ENCODE data around the gene COL5A1.

COL5A1 gene

DNA sequence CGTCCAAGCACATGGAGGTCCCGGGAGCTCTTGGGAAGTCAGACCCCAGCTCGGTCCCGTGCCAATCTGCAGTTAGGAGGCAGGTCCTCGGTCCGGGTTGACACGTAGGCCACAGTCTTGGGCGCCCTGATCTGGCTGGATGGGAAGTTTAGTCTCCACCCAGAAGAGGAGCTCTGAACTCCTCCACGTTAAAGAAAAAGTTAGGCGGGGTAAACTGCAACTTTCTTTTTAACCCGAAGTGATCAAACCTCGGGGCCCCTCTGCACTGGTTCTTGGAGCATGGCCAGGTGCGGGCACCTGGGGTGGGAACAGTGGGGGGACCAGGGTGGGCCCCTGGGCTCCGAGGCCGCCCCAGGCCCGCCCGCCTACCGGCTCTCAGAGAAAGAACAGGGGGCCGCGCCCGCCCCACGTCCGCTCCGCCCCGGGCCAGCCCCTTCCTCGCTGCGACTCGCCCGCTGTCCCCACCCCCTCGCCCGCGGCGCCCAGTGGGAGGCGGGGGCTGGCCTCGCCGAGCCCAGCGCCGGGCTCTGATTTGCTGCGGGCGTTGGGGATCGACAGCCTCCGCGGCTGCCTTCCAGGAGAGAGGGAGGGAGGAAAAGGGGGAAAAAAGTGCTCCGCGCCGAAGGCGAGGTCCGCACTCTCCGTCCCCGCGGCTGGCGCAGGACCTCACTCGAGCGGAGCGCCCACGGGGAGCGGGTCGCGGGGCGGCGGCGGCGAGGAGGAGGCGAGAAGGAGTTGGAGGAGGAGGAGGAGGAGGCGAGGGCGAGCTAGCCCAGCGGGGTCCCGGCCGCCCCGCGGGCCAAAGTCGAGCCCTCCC, at the start of gene COL5A1:
COL5A1 (plus strand) TSS at position 631 of the 817 bp plus-strand sequence. CDS start 385 bp downstream, outside the sequence.
- DNase-seq (ENCODE audit: extremely low read depth in 1 of 2, low read depth in 1 of 2), result peak in 1 of 2 donors; percentile 24

- DNase-seq (ENCODE audit: extremely low read depth in 1 of 2, low read depth in 1 of 2), result no peak
Observed at GRCh38 chr9:134592018-134592818, 49.4 kb upstream of the COL5A1 start.

GRCh38 chr9:134592819-134593200, 48.8 kb upstream of the COL5A1 start:
- DNase-seq (ENCODE audit: extremely low read depth in 1 of 2, low read depth in 1 of 2), result no peak

GRCh38 chr9:134593286-134594077, 48.1 kb upstream of the COL5A1 start:
- no peak for DNase-seq (ENCODE audit: extremely low read depth in 1 of 2, low read depth in 1 of 2)

DNA sequence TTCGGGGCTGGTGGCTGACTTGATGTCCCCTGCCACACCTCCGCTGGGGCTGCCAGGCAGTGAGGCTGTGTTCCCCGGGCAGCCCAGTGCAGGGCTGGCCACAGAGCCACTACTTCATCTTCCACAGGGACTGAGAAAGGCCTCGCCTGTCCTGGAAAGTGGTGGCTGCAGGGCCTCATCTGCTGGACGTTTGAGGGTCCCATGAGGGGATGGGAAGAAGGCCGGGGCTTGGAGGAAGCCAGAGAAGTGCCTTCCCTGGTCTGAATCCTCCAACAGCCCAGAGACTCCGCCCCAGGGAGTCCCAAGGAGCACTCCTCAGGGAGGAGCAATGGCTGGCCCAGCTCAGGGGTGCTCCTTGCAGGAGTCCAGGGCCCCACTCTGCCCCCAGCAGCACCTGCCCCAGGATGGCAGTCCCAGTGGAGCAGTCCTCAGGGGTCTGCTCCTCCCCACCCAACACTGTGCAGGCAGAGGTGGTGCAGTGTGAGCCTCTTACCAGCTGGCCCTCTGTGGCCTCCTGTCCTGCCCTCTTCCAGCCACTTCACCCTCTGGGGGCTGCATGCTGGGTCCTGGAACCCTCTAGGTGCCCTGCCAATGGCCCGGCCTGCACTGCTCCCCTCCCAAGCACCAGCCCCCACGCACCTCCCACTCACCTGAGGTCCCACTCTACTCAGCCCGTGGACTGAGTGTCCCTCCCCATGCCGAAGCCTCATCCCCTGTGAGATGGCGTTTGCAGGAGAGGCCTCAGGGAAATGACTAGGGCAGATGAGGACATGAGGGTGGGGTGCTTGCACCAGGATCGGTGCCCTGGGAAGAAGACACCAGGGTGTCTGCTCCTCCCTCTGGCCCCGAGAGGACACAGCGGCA, 47.3 kb upstream of the COL5A1 start:
- DNase-seq (ENCODE audit: extremely low read depth in 1 of 2, low read depth in 1 of 2), result no peak

- DNase-seq (ENCODE audit: extremely low read depth in 1 of 2, low read depth in 1 of 2), result no peak
Observed at GRCh38 chr9:134595014-134595413, 46.6 kb upstream of the COL5A1 start.

- DNase-seq (ENCODE audit: extremely low read depth in 1 of 2, low read depth in 1 of 2), result no peak
Observed at GRCh38 chr9:134597041-134597913, 44.3 kb upstream of the COL5A1 start.

DNA sequence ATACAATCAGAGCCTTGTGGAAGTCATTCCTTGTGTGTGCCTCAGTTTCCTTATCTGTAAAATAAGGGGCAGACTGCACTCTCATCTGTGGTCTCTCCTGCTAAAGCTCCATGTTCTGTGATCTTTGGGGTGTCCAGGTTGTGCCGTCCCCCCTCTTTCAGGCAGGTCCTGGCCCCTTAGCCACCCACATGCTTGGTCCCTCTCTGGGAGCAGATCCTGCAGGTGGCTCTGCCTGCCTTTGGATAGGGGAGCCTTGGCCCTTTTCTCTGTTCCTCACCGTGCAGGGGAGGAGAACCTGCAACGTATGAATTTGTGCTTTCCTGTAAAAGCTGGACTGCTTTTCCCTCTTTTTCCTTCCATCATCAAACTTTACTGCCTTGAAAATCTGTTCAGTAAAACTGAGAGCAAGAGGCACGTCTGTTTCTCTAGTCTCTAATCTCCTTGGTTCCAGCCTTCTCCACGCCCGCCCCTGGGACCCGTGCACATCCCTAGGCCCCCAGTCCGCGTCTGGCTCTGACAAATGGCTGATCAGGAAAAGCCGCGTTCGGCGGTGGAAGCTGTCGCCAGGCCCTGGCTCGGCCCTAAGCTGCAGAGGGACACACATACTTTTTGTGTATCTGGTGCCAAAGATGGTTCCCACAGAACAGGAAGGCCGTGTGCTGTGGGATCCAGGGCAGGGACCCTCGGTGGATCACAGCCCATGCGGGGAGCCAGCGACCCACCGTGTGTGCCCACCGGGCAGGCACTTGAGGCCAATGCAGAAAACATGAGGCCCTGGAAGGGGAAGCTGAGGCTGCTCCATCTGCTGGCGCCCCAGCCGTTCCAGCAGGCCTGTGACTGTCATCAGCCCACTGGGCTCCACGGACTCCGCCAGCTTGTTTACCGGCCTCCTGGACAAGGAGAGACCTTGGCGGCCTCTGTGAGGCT, 43.4 kb upstream of the COL5A1 start:
- no peak for DNase-seq (ENCODE audit: extremely low read depth in 1 of 2, low read depth in 1 of 2)

DNA sequence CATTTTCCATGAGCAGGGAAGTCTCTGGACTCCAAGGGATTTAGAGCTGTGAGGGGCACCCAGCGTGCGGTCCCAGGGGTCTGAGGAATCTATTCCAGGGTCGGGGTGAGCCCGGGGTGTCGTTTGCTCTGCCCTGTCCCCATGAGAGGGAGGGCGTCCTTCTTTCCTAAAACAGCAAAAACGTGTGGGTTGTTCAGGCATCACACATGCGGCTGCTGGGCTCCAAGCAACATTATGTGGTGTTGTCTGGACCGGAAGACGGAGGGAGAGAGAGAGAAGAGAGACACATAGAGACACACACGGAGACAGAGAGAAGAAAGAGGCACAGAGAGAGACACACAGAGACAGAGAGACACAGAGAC, 42.7 kb upstream of the COL5A1 start:
- DNase-seq (ENCODE audit: extremely low read depth in 1 of 2, low read depth in 1 of 2), result no peak

GRCh38 chr9:134600371-134600770, 41.2 kb upstream of the COL5A1 start:
- DNase-seq (ENCODE audit: extremely low read depth in 1 of 2, low read depth in 1 of 2), result no peak

- DNase-seq (ENCODE audit: extremely low read depth in 1 of 2, low read depth in 1 of 2), result no peak
Observed at GRCh38 chr9:134600836-134601638, 40.6 kb upstream of the COL5A1 start.

DNA sequence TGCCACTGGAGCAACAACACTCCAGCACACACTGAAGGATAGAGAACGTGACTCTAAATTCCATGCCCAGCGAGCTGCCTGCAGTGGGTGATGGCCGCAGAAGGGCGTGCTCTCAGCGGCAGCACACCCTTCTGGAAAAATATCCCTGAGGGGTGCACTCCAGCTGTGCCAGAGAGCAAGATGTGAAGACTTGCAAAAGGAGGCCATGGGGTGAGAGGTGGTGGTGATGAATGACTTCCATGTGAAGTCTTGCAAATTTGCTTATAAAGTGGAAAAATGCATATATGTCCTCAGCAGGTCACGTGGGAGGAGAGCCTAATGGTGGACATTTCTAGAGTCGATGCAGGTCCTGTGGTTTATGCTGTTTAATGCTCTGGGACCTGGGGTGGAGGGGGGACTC, 39.8 kb upstream of the COL5A1 start:
- DNase-seq (ENCODE audit: extremely low read depth in 1 of 2, low read depth in 1 of 2), result no peak

DNA sequence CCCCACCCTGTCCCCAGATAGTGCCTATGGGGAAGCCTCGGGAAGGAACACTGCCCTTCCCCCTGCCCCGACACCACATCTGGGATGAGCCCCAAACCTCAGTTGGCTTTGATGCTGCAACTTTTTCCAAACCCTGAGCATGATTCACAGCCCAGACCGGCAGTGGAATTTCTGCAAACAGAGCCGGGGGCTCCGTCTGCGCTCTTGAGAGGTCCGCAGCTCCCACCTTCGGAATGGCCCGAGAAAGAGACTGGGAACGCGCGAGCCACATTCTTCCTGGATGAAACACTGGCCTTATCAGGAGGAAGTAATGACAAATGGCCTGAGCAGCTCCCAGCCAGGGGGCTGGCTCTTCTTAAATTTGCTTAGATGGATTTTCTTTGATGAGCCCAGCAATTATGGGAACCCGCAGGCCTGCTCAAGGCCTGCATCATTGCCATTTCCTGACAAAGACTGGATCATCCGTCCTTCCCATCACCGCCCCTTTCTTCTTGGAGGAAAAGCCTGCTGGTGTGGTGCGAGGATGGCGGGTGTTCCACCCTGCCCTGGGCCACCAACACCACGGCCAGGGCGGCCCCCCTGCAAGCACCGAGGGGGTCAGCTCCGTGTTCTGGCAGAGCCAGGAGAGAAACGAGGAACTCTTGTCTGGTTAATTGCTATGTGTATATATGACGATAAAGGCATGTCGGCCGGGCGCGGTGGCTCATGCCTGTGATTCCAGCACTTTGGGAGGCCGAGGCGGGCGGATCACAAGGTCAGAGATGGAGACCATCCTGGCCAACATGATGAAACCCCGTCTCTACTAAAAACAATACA, 38.8 kb upstream of the COL5A1 start:
- DNase-seq (ENCODE audit: extremely low read depth in 1 of 2, low read depth in 1 of 2), result no peak

- no peak for DNase-seq (ENCODE audit: extremely low read depth in 1 of 2, low read depth in 1 of 2)
Observed at GRCh38 chr9:134604834-134605233, 36.8 kb upstream of the COL5A1 start.

GRCh38 chr9:134605351-134605965, 36.1 kb upstream of the COL5A1 start:
- DNase-seq (ENCODE audit: extremely low read depth in 1 of 2, low read depth in 1 of 2), result no peak

- no peak for DNase-seq (ENCODE audit: extremely low read depth in 1 of 2, low read depth in 1 of 2)
Observed at GRCh38 chr9:134605966-134606357, 35.6 kb upstream of the COL5A1 start.

Data from activated CD8-positive, alpha-beta memory T cell treated with anti-CD3 and anti-CD28 coated beads for 1 hour (primary cell).